Measurements from ENCODE around the gene WDR81.
"Not testable (repeated sequence)": the region's sequence is repeated elsewhere in the genome, so short reads cannot be mapped to it uniquely, and the experiment has no call there.

The WDR81 gene

GRCh38 chr17:1724351-1724868, at the start of gene WDR81:
Gene WDR81 (plus strand): TSS chr17:1724704. CDS start chr17:1724960, 256 bp downstream.
- peak; percentile 78 to 80 for DNase-seq (ENCODE audit: low read depth in 2 of 2)

GRCh38 chr17:1676401-1676800, 48.1 kb upstream of the WDR81 start:
- no peak for DNase-seq (ENCODE audit: low read depth in 2 of 2)

- no peak for DNase-seq (ENCODE audit: low read depth in 2 of 2)
These were observed 41.0 kb upstream of the WDR81 start for GRCh38 chr17:1683459-1683858.

- peak; percentile 94 to 96 for DNase-seq (ENCODE audit: low read depth in 2 of 2)
These were observed 39.9 kb upstream of the WDR81 start, which contains the start of gene PRPF8 for GRCh38 chr17:1684378-1685189. Gene PRPF8 (minus strand): TSS chr17:1684867. CDS start chr17:1684571, 296 bp downstream.

GRCh38 chr17:1686086-1686485, 38.4 kb upstream of the WDR81 start:
- no peak for DNase-seq (ENCODE audit: low read depth in 2 of 2)

- not testable (repeated sequence) for DNase-seq (ENCODE audit: low read depth in 2 of 2)
These were observed 36.1 kb upstream of the WDR81 start for GRCh38 chr17:1688405-1688804.

GRCh38 chr17:1690544-1691221, 33.8 kb upstream of the WDR81 start:
- no peak for DNase-seq (ENCODE audit: low read depth in 2 of 2)

- DNase-seq (ENCODE audit: low read depth in 2 of 2): no peak
These were observed 31.2 kb upstream of the WDR81 start for GRCh38 chr17:1693339-1693738.

- DNase-seq (ENCODE audit: low read depth in 2 of 2): no peak
These were observed 29.1 kb upstream of the WDR81 start for GRCh38 chr17:1695365-1695764.

GRCh38 chr17:1697681-1698080, 26.8 kb upstream of the WDR81 start:
- DNase-seq (ENCODE audit: low read depth in 2 of 2): no peak

- DNase-seq (ENCODE audit: low read depth in 2 of 2): not testable (repeated sequence)
These were observed 24.6 kb upstream of the WDR81 start for GRCh38 chr17:1699891-1700290.

GRCh38 chr17:1703063-1703462, 21.4 kb upstream of the WDR81 start:
- no peak for DNase-seq (ENCODE audit: low read depth in 2 of 2)

- DNase-seq (ENCODE audit: low read depth in 2 of 2): no peak
These were observed 19.5 kb upstream of the WDR81 start for GRCh38 chr17:1705004-1705403.

- no peak for DNase-seq (ENCODE audit: low read depth in 2 of 2)
These were observed 17.4 kb upstream of the WDR81 start for GRCh38 chr17:1707107-1707506.

- not testable (repeated sequence) for DNase-seq (ENCODE audit: low read depth in 2 of 2)
These were observed 15.6 kb upstream of the WDR81 start for GRCh38 chr17:1708791-1709346.

GRCh38 chr17:1709403-1709951, 15.0 kb upstream of the WDR81 start:
- no peak for DNase-seq (ENCODE audit: low read depth in 2 of 2)

- no peak for DNase-seq (ENCODE audit: low read depth in 2 of 2)
These were observed 14.3 kb upstream of the WDR81 start, which contains the start of gene TLCD2 for GRCh38 chr17:1709971-1710806. Gene TLCD2 (minus strand): TSS chr17:1710377. CDS start chr17:1710242, 135 bp downstream.

GRCh38 chr17:1710807-1711553, 13.5 kb upstream of the WDR81 start:
- DNase-seq (ENCODE audit: low read depth in 2 of 2): no peak

GRCh38 chr17:1711804-1712203, 12.7 kb upstream of the WDR81 start:
- no peak for DNase-seq (ENCODE audit: low read depth in 2 of 2)

- no peak for DNase-seq (ENCODE audit: low read depth in 2 of 2)
These were observed 12.2 kb upstream of the WDR81 start for GRCh38 chr17:1712271-1712670.

Data from stimulated activated CD8-positive, alpha-beta memory T cell treated with anti-CD3 and anti-CD28 coated beads, Interleukin-15, amount 100 ng/mL, for 4 hours (primary cell).